ENCODE measurements around the gene AGPAT1.

- TF ChIP-seq GMEB1 (CRISPR knock-in tag; IDR thresholded peaks at IDR 0.05; ENCODE audit: borderline replicate concordance) (no peak), HOXA9 (CRISPR knock-in tag; IDR thresholded peaks at IDR 0.05; ENCODE audit: borderline replicate concordance) (no peak), CCAR2 (optimal IDR thresholded peaks at IDR 0.05; ENCODE audit: low read depth, low read length) (no peak), EP300 (IDR thresholded peaks at IDR 0.05; ENCODE audit: low read depth in 2 of 2, low read length in 2 of 2) (no peak), EP300 (CRISPR knock-in tag; IDR thresholded peaks at IDR 0.05; ENCODE audit: borderline replicate concordance) (peak; percentile 47; the same call in 1 of the 2 replicates), TCF7 (IDR thresholded peaks at IDR 0.05; ENCODE audit: low read depth) (no peak)
- TF ChIP-seq, protein P1, sequence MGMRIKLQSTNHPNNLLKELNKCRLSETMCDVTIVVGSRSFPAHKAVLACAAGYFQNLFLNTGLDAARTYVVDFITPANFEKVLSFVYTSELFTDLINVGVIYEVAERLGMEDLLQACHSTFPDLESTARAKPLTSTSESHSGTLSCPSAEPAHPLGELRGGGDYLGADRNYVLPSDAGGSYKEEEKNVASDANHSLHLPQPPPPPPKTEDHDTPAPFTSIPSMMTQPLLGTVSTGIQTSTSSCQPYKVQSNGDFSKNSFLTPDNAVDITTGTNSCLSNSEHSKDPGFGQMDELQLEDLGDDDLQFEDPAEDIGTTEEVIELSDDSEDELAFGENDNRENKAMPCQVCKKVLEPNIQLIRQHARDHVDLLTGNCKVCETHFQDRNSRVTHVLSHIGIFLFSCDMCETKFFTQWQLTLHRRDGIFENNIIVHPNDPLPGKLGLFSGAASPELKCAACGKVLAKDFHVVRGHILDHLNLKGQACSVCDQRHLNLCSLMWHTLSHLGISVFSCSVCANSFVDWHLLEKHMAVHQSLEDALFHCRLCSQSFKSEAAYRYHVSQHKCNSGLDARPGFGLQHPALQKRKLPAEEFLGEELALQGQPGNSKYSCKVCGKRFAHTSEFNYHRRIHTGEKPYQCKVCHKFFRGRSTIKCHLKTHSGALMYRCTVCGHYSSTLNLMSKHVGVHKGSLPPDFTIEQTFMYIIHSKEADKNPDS (CRISPR knock-in tag; IDR thresholded peaks at IDR 0.05) = no peak
Measured at GRCh38 chr6:32127717-32128592, 47.9 kb downstream of the AGPAT1 start, which contains the start of gene ATF6B.
